Neutrophil (primary cell): ENCODE results near the gene PRKN.

Experiments
- H3K27ac ChIP-seq: fragments of 200-600 bp; sonication (generic); 2 replicates; pipeline ENCODE4 v1.5.1; 2016; ENCODE audit warnings: mild to moderate bottlenecking, moderate library complexity
- H3K27me3 ChIP-seq: fragments of 200-600 bp; sonication (generic); 2 replicates; pipeline ENCODE4 v1.6.0; 2016; ENCODE audit warnings: mild to moderate bottlenecking
- H3K36me3 ChIP-seq: fragments of 200-600 bp; sonication (generic); 2 replicates; pipeline ENCODE4 v1.5.1; 2017
- H3K4me1 ChIP-seq, 2 experiments: fragments of 200-600 bp in 1 of 2; sonication (generic) in 1 of 2; 1 replicate in 1 of 2; 2 replicates in 1 of 2; pipeline versions ENCODE4 v1.5.1 to v1.6.1; 2013 to 2016; ENCODE audit warnings: low read depth in 1 of 2, low read length in 1 of 2, mild to moderate bottlenecking in 1 of 2, moderate library complexity in 1 of 2; ENCODE audit not compliant: control insufficient read depth in 1 of 2, insufficient read depth in 1 of 2
- H3K4me3 ChIP-seq, 2 experiments: fragments of 200-600 bp in 1 of 2; sonication (generic) in 1 of 2; 1 replicate in 1 of 2; 2 replicates in 1 of 2; pipeline ENCODE4 v1.5.1; 2013 to 2016; ENCODE audit warnings: low read depth in 1 of 2, low read length in 1 of 2, mild to moderate bottlenecking in 1 of 2, moderate library complexity in 1 of 2
- H3K9me3 ChIP-seq: fragments of 200-600 bp; sonication (generic); 2 replicates; pipeline ENCODE4 v1.5.1; 2016
- CTCF ChIP-seq: fragments of 200-600 bp; sonication (generic); IDR thresholded peaks from 2 replicates; pipeline ENCODE4 v1.5.1; 2016; ENCODE audit warnings: antibody characterized with exemption

The PRKN gene

GRCh38 chr6:161532536-161532935 lies 1195.0 kb downstream of the PRKN start:
- H3K27ac ChIP-seq: no peak overlapping the region
- H3K4me3 ChIP-seq: no peak overlapping the region
- no peaks in the 10 kb centered on the region for H3K27me3 ChIP-seq
- no peaks in the 10 kb centered on the region for H3K4me1 ChIP-seq
- H3K36me3 ChIP-seq: no peaks in the 10 kb centered on the region
- no peaks in the 10 kb centered on the region for H3K9me3 ChIP-seq
- TF ChIP-seq CTCF: no peak

GRCh38 chr6:161526794-161527193 lies 1200.8 kb downstream of the PRKN start:
- Histone ChIP-seq H3K9me3 (no peaks in the 10 kb centered on the region), H3K4me1 (no peaks in the 10 kb centered on the region), H3K27ac (no peak overlapping the region), H3K4me3 (no peak overlapping the region), H3K36me3 (no peaks in the 10 kb centered on the region), H3K27me3 (no peaks in the 10 kb centered on the region)
- TF ChIP-seq CTCF: no peak

GRCh38 chr6:161523362-161523761 lies 1204.2 kb downstream of the PRKN start:
- TF ChIP-seq CTCF: no peak
- Histone ChIP-seq H3K4me3 (no peak overlapping the region), H3K4me1 (no peaks in the 10 kb centered on the region), H3K9me3 (no peaks in the 10 kb centered on the region), H3K36me3 (no peaks in the 10 kb centered on the region), H3K27me3 (no peaks in the 10 kb centered on the region), H3K27ac (no peak overlapping the region)

GRCh38 chr6:161522276-161522675 lies 1205.3 kb downstream of the PRKN start:
- no peak for TF ChIP-seq CTCF
- H3K9me3 ChIP-seq: no peaks in the 10 kb centered on the region

GRCh38 chr6:161511447-161512095 lies 1216.0 kb downstream of the PRKN start:
- Histone ChIP-seq H3K4me3 (no peak overlapping the region), H3K9me3 (no peaks in the 10 kb centered on the region), H3K27me3 (no peaks in the 10 kb centered on the region), H3K4me1 (no peaks in the 10 kb centered on the region), H3K27ac (no peak overlapping the region), H3K36me3 (no peaks in the 10 kb centered on the region)
- no peak for TF ChIP-seq CTCF

More at GRCh38 chr6:161522276-161522675, 1205.3 kb downstream of the PRKN start:
- no peak overlapping the region for H3K27ac ChIP-seq
- H3K27me3 ChIP-seq: no peaks in the 10 kb centered on the region
- no peak overlapping the region for H3K4me3 ChIP-seq
- H3K4me1 ChIP-seq: no peaks in the 10 kb centered on the region
- H3K36me3 ChIP-seq: no peaks in the 10 kb centered on the region

- no peaks in the 10 kb centered on the region for H3K4me1 ChIP-seq
- H3K36me3 ChIP-seq: no peaks in the 10 kb centered on the region
- H3K4me3 ChIP-seq: no peak overlapping the region
- H3K27ac ChIP-seq: no peak overlapping the region
- TF ChIP-seq CTCF: no peak
- no peaks in the 10 kb centered on the region for H3K27me3 ChIP-seq
- no peaks in the 10 kb centered on the region for H3K9me3 ChIP-seq
These were observed 1219.2 kb downstream of the PRKN start for GRCh38 chr6:161508341-161508740.
